Hepatocyte (in vitro differentiated cells): ENCODE measurements around the gene C6orf89.

ENCODE experiments used
- CTCF ChIP-seq: fragments of 200-600 bp; sonication (generic); IDR thresholded peaks from 2 replicates; pipeline ENCODE4 v1.5.1; 2016; ENCODE audit warnings: antibody characterized with exemption, mild to moderate bottlenecking; ENCODE audit not compliant: poor library complexity
- EZH2 ChIP-seq: fragments of 200-600 bp; sonication (generic); IDR thresholded peaks from 2 replicates; pipeline ENCODE4 v1.6.1; 2016; ENCODE audit warnings: antibody characterized with exemption, mild to moderate bottlenecking, borderline replicate concordance
- EZH2phosphoT487 ChIP-seq: fragments of 200-600 bp; sonication (generic); IDR thresholded peaks from one replicate; pipeline ENCODE4 v1.6.1; 2018; ENCODE audit warnings: antibody characterized with exemption, mild to moderate bottlenecking, low read depth, moderate library complexity; ENCODE audit not compliant: unreplicated experiment, severe bottlenecking

GRCh38 chr6:36926708-36927513 lies 41.2 kb downstream of the C6orf89 start:
- TF ChIP-seq CTCF: no peak
- TF ChIP-seq EZH2: no peak
- no peak for TF ChIP-seq EZH2phosphoT487
